ENCODE data around the gene LMF2.
A peak's percentile ranks its signal among the peaks of the same experiment; 100 is the strongest.

LMF2 gene

GRCh38 chr22:50502628-50503474 lies 4.7 kb downstream of the LMF2 start:
- DNase-seq: no peak

- no peak for DNase-seq
Observed at GRCh38 chr22:50502096-50502495, 5.4 kb downstream of the LMF2 start.

GRCh38 chr22:50500452-50500851 lies 7.0 kb downstream of the LMF2 start:
- DNase-seq: no peak

GRCh38 chr22:50498322-50498890 lies 9.1 kb downstream of the LMF2 start:
- DNase-seq: peak; percentile 82

DNA sequence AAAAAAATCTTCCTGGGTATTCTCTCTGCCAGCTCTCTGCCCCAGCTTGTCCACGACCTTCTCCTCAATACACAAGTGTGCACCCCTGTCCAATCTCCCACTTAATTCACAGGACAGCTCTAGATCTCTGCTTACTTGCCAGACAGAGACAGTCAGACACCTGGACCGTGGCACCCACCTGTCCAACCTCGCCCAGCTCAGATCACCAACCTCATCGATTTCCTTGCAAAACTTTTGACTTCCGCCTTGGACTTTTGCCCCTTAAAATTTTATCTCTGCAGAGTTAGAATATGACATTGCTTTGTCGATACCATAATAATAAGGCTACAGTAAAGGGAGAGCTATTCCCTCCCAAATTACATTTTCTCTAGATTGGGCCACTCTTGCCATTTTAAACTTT lies 10.4 kb downstream of the LMF2 start:
- DNase-seq: no peak

GRCh38 chr22:50490531-50491308 lies 16.8 kb downstream of the LMF2 start:
- no peak for DNase-seq

DNA sequence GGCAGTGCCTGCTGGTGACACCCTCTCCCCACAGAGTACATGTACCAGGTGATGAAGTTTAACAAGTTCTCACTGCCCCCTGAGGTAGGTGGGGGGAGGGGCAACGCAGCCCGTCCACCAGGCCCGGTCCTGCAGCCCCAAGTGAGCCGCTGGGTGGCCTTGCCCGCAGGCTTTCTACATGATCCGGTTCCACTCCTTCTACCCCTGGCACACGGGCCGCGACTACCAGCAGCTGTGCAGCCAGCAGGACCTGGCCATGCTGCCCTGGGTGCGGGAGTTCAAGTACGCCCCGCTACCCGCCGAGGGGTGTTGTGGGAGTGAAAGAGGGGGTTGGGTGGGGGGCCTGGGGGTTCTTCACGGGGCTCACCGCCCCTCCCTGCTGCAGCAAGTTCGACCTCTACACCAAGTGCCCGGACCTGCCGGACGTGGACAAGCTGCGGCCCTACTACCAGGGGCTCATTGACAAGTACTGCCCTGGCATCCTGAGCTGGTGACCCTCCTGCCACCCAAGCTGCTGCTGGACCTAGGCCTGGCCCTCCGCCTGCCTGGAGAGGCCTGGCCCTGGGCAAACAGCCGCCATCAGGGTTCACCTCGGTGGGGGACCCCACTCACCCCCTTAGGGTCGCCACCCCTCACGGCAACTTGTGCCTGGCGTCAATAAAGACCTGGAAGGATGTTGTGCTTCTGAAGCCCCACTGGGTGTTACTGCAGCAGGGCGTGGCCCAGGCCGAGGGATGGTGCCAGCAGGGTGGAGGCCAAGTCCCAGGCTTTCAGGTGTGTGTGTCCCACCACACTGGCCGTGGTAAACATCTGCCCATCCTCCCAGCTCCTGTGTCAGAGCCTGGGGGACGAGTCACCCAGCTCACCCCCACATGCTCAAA lies 17.9 kb downstream of the LMF2 start:
- DNase-seq: no peak

GRCh38 chr22:50488886-50489285 lies 18.6 kb downstream of the LMF2 start:
- no peak for DNase-seq

DNA sequence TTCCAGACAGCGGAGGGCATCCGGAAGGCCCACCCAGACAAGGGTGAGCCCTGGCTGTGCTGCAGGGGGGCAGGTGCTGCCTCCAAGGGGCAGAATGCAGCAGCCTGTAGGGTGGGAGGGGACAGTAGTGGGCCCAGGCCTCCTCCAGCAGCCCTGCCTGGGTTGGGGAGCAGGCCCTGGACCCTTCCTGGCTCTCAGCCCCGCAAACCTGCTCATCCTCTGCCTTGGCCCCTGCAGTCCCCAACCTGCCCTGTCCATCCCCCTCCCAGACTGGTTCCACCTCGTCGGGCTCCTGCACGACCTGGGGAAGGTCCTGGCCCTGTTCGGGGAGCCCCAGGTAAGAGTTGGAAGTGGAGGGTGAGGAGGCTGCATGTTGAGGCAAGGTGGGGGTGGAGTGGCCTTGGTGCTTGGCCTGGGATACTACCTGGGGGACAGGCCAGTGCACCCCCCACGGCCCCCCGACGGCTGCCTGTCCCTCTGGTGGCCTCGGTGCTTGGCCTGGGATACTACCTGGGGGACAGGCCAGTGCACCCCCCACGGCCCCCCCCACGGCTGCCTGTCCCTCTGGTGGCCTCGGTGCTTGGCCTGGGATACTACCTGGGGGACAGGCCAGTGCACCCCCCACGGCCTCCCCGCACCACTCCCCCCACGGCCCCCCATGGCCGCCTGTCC lies 19.4 kb downstream of the LMF2 start:
- DNase-seq: no peak

GRCh38 chr22:50487290-50488005 lies 20.1 kb downstream of the LMF2 start:
- no peak for DNase-seq

- DNase-seq: no peak
Observed at GRCh38 chr22:50486561-50487289, 20.8 kb downstream of the LMF2 start, which contains the start of gene MIOX. MIOX (plus strand) TSS chr22:50486859; CDS start chr22:50486898, 39 bp downstream.

- no peak for DNase-seq
Observed at GRCh38 chr22:50485221-50486131, 22.0 kb downstream of the LMF2 start.

- no peak for DNase-seq
Observed at GRCh38 chr22:50483977-50484853, 23.3 kb downstream of the LMF2 start.

DNA sequence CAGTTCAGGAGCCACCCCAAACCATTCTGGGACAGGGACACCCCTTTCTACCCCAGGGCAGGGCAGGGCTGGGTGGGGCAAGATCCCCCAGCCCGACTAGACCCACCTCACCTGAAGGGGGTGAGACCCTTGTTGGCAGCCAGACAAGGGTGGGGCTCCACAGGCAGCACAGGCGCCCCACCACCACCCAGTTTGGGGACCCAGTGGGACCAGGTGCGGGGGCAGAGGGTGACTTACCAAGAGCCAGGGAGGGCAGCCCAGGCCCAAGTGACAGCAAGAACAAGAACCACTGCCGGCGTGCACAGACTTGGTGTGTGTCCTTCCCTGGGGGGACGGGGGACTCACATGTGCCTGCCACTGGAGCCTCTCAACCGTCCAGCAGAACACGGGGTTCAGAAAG lies 23.9 kb downstream of the LMF2 start:
- no peak for DNase-seq

GRCh38 chr22:50483106-50483505 lies 24.4 kb downstream of the LMF2 start:
- DNase-seq: no peak

DNA sequence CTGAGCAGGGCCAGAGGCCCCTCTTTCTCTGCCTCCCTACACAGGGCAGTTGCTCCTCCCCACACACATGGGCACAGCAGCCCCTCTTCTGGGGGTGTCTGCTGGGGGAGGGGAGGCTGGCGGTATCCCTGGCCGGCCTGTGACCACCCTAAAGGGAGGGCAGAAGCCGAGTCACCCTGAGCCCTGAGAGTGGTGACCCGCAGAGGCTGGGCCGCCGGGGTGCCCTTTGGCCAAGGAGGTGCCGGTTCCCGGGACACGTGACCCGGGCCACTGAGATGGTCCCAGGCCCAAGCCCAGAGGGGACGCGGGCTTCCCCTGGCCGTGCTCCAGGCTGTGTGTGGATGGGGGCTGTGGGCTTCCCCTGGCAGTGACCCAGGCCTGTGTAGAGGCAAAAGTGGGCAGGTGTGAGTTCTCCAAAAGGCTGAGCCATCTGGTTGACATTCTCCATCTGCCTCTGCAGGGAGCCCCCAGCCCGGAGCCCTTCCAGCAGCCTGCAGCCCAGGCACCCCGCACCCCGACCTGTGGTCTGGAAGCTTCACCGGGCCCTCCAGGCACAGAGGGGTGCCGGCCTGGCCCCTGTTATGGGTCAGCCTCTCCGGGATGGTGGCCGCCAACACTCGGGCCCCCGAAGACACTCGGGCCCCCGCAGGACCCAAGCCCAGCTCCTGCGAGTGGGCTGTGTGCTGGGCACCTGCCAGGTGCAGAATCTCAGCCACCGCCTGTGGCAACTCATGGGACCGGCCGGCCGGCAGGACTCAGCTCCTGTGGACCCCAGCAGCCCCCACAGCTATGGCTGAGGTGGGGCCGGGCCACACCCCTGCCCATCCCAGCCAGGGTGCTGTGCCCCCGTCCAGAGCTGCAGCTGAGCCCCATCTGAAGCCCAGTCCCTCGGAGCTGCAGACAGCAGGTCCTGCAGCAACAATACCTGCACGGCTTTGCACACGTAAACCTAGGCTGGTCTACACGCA lies 25.1 kb downstream of the LMF2 start:
- no peak for DNase-seq

DNA sequence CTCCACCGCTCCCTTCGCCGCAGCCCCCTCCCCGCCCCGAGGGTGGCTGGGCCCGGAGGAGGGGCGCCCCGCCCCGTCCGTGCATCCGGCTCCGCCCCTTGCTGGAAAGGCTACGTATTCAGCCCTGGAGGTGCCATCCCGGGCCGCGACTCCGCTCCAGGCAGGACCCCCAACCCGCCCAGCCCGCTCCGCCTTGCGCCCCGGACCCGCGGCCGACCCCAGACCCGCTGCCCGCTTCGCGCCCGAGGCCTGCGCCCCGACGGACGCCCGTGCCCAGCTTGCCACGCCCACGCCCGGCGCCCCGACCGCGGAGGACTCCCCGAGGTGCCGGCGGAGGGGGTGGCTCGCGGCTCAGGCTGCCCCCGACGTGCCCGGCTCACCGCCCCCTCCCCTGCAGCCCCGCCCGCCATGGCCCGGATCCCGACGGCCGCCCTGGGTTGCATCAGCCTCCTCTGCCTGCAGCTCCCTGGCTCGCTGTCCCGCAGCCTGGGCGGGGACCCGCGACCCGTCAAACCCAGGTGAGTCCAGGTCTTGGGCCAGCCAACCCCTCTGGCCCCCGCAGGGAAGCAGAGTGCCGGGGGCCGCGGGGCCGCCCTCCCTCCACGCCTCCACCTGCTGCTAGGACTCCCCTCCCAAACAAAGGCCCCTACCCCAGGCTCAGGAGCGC lies 25.9 kb downstream of the LMF2 start, which contains the start of gene ADM2:
ADM2 (plus strand) TSS at position 104 of the 667 bp plus-strand sequence; CDS start at position 409, 305 bp downstream.
- peak; percentile 75 for DNase-seq

Measured in CD4-positive, alpha-beta T cell treated with Interleukin-10 for 1 hour (primary cell).